Measurements from ENCODE around the gene ACTL10. TPM values are rescaled to one million over a fixed set of nuclear protein-coding genes. Genes with fewer than 3 reads are reported as not detected.

ACTL10 gene
- total RNA-seq, 1 donor, result 1.7 TPM

DNA sequence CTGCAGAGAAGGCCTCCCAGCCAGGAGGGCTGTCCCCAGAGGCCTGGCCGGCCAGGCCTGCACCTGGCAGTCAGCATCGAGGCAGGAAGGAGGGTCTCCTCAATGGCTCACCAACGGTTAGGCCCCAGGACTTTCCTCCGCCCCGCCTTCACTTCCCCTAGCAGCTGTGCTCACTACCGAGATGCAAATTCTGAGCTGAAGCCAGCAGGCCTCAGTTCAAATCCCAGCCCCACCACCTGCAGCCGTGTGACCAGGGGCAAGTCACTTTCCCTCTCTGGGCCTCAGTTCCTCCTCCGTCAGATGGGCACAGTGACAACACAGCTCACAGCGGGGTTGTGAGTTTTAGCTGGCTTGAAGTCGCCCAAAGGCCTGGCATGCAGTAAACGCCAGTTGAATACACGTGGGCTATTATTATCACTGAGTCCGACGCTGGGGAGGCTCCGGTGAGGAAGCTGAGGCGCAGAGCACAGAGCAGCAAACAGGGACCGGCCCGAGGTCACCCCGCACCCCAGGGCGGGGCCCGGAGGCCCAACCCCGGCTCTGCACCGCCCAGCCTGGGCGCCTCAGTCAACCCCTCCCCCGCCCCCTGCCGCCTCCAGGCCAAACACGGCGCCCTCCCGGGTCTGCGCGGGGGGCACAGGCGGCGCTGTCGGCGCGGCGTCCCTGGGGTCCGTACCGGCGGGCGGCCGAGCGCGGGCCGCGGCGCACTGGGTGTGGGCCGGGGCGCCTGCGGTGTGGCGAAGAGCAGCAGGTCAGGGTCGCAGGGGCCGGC is 18.8 kb downstream of the ACTL10 start:
- DNase-seq (ENCODE audit: low read depth), result peak; percentile 22
- TF ChIP-seq, protein P1, sequence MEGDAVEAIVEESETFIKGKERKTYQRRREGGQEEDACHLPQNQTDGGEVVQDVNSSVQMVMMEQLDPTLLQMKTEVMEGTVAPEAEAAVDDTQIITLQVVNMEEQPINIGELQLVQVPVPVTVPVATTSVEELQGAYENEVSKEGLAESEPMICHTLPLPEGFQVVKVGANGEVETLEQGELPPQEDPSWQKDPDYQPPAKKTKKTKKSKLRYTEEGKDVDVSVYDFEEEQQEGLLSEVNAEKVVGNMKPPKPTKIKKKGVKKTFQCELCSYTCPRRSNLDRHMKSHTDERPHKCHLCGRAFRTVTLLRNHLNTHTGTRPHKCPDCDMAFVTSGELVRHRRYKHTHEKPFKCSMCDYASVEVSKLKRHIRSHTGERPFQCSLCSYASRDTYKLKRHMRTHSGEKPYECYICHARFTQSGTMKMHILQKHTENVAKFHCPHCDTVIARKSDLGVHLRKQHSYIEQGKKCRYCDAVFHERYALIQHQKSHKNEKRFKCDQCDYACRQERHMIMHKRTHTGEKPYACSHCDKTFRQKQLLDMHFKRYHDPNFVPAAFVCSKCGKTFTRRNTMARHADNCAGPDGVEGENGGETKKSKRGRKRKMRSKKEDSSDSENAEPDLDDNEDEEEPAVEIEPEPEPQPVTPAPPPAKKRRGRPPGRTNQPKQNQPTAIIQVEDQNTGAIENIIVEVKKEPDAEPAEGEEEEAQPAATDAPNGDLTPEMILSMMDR (IDR thresholded peaks at IDR 0.05; ENCODE audit: insufficient read depth, low read depth, low read length), result no peak

DNA sequence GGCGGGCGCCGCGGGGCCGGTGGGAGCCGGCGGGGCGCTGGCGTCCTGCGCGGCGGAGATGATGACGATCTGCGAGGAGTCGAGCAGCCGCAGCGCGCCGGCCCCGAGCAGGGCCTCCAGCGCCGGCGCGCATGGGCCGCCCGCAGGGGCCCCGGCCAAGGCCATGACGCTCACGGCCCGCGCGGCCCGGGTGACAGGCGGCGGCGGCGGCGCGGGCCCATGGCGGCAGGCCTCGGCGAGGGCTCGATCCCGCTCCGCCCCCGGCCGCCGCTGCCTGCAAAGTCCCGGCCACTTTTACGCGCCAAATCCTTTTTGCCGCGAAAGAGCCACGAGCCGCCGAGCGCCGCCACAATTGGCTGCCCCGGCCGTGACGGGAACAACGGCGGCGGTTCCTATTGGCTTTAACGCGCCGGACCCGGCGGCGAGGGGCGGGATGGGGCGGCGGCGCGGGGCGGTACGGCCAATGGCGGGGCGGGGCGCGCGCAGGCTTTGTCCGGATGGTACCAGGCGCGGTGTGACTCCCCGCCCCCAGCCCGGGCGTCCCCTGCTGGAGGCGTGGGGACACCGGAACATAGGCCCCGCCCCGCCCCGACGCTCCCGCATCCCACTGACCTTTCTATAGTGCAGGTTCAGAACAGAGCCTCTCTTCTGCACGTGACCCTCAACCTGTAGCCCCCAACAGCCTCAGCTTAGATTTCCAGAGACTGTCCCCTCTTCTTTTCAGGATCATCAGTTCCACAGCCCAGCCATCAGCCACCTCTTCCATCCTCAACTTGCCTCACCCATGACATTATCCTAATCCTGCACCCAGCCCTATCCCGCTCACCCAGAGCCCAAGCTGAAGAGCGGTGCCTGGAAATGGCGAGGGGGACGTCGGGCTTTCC is 19.6 kb downstream of the ACTL10 start, which contains the start of gene E2F1:
Gene E2F1, minus strand, starts transcription at position 286 of the 884 bp plus-strand sequence. Its CDS starts 121 bp downstream, at position 165.
- H3K4me3 ChIP-seq (ENCODE audit: low read depth, low read length), result peak within 1 kb of the TSS; percentile 54
- TF ChIP-seq, protein P1 (IDR thresholded peaks at IDR 0.05; ENCODE audit: insufficient read depth, low read depth, low read length), result peak; percentile 27
- DNase-seq (ENCODE audit: low read depth), result peak; percentile 91

More for the DNA sequence above, 18.8 kb downstream of the ACTL10 start:
- H3K4me3 ChIP-seq (ENCODE audit: low read depth, low read length), result peak overlapping the region; percentile 54

DNA sequence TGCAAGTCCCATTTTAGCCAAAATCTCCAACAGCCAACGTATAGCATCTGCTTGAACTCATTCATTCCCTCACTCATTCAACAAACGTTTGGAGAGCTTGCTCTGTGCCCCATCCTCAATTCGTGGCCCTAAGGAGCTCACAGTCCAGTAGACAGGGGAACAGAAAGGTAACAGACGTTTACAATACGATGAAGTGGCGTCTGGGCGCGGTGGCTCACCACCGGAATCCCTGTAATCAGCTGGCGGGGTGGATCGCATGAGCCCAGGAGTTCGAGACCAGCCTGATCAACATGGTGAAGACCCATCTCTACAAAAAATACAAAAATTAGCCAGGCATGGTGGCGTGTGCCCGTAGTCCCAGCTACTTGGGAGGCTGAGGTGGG is 20.2 kb downstream of the ACTL10 start:
- peak overlapping the region; percentile 50 for H3K4me3 ChIP-seq (ENCODE audit: low read depth, low read length)
- no peak for DNase-seq (ENCODE audit: low read depth)
- TF ChIP-seq, protein P1 (IDR thresholded peaks at IDR 0.05; ENCODE audit: insufficient read depth, low read depth, low read length), result no peak

DNA sequence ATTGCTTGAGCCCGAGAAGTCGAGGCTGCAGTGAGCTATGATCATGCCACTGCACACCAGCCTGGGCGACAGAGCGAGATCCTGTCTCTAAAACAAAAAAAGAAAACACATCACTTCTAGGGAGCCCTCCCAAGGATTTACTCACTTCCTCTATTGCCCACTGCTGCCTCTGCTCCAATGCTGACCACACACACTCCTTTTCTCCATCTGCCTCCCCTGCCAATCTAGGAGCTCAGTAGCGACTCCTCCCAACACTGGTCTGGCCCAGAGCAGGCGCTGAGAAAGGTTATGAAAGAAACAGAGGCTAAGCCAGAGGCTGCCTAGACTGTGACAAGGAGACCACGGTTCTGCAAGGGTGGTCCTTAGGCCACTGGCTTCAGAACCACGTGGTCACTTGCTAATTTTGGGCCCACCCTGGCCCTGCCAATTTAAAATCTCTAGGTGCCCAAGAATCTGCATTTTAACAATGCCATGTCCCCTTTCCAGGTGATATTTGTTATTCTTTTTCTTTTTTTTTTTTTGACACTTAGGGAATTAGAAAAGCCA is 20.7 kb downstream of the ACTL10 start:
- H3K4me3 ChIP-seq (ENCODE audit: low read depth, low read length), result no peak overlapping the region
- peak; percentile 39 for DNase-seq (ENCODE audit: low read depth)
- TF ChIP-seq, protein P1 (IDR thresholded peaks at IDR 0.05; ENCODE audit: insufficient read depth, low read depth, low read length), result no peak

DNA sequence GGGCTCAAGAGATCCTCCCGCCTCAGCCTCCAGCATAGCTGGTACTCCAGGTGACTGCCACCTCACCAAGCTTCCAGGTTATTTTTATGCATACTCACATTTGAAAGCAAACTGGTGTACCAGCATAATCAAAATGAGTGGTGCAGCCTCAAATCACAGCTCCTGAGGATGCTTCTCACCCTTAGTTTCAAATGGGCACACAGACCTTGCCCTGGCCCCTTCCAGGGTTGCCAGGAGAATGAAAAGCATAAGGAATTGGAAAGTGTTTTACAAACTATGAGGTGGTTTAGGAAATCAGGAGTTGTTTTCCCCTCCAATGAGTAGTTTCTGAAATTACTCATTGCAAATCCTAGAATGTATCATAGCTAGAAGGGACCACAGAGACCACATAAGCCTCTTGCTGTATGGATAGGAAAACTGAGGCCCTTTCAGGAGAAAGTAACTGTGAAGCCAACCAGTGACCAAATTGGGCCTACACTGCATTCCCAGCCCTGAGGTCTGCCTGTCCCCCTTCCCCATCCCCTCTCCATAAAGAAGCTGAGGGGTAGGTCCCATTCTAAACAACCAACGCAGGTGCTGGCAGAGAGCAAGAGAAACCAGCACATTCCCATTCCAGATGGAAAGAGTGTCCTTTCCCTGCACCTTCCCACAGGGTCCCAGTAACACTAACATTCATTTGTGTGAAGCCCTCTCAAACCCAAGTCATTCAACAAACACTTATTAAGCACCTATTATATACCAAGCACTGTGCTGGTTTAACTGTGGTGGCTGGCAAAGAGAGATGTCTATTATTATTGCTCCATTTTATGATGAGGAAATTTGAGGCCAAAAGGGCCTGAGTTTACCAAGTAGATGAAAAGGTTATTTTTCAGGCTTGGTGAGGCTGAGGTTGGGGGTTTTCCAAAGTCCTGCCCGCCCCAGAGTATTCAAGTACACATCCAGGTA is 21.5 kb downstream of the ACTL10 start:
- TF ChIP-seq, protein P1 (IDR thresholded peaks at IDR 0.05; ENCODE audit: insufficient read depth, low read depth, low read length), result no peak
- DNase-seq (ENCODE audit: low read depth), result no peak

More for the DNA sequence above, 21.5 kb downstream of the ACTL10 start:
- H3K4me3 ChIP-seq (ENCODE audit: low read depth, low read length), result no peak overlapping the region
